K562 (cell line): ENCODE data around the gene COA4. TPM values are rescaled to one million over a fixed set of nuclear protein-coding genes. Genes with fewer than 3 reads are reported as not detected.

Experiments used
- ADNP ChIP-seq: fragments of 200-800 bp; sonication (Bioruptor generic); IDR thresholded peaks from 2 replicates; pipeline ENCODE4 v1.6.1; 2016; ENCODE audit warnings: missing genetic modification characterization, missing compliant biosample characterization
- FOXJ2 ChIP-seq: fragments of 200-800 bp; sonication (Bioruptor generic); IDR thresholded peaks from 2 replicates; pipeline ENCODE4 v1.6.1; 2016; ENCODE audit warnings: missing genetic modification characterization, missing compliant biosample characterization
- GATA2 ChIP-seq: sonication (generic); formaldehyde crosslinking; IDR thresholded peaks from 2 replicates; pipeline ENCODE4 v1.4.0; 2020; ENCODE audit warnings: mild to moderate bottlenecking, missing genetic modification reagents
- PYGO2 ChIP-seq: fragments of 450-650 bp; IDR thresholded peaks from 2 replicates; pipeline ENCODE4 v1.6.1; 2016; ENCODE audit warnings: mild to moderate bottlenecking, missing genetic modification characterization, moderate library complexity, missing compliant biosample characterization
- SAFB2 ChIP-seq: fragments of 200-400 bp; formaldehyde crosslinking; IDR thresholded peaks from 2 replicates; pipeline ENCODE4 v1.6.1; 2018; ENCODE audit warnings: borderline replicate concordance, low read length, low read depth, moderate library complexity; ENCODE audit not compliant: severe bottlenecking
- SIX5 ChIP-seq, 2 experiments: IDR thresholded peaks; 2 replicates each; pipeline ENCODE4 v1.6.1; 2011; ENCODE audit warnings: low read length in 2 of 2, borderline replicate concordance in 1 of 2, low read depth in 1 of 2, mild to moderate bottlenecking in 1 of 2, moderate library complexity in 1 of 2; ENCODE audit not compliant: insufficient read depth in 1 of 2
- SMAD4 ChIP-seq: fragments of 250-450 bp; sonication (Bioruptor Pico); conservative IDR thresholded peaks from 2 replicates; pipeline ENCODE4 v1.8.0; 2021; ENCODE audit warnings: inconsistent platforms, mild to moderate bottlenecking, moderate library complexity
- SNRNP70 ChIP-seq: fragments of 200-400 bp; formaldehyde crosslinking; optimal IDR thresholded peaks from 2 replicates; pipeline ENCODE3; 2017; ENCODE audit warnings: low read depth, low read length
- TFAP4 ChIP-seq: sonication (generic); formaldehyde crosslinking; IDR thresholded peaks from 2 replicates; pipeline ENCODE4 v1.8.0; 2022; ENCODE audit warnings: missing genetic modification reagents, mild to moderate bottlenecking, moderate library complexity, borderline replicate concordance
- XRCC3 ChIP-seq: fragments of 450-650 bp; IDR thresholded peaks from 2 replicates; pipeline ENCODE4 v1.6.1; 2017; ENCODE audit warnings: mild to moderate bottlenecking, moderate library complexity
- ZNF165 ChIP-seq: fragments of 250-450 bp; sonication (Bioruptor Pico); IDR thresholded peaks from 2 replicates; pipeline ENCODE4 v1.4.0; 2020; ENCODE audit warnings: borderline replicate concordance
- ZNF316 ChIP-seq: fragments of 450-650 bp; IDR thresholded peaks from 2 replicates; pipeline ENCODE4 v1.6.1; 2016
- ZNF436 ChIP-seq: fragments of 250-450, 450-650 bp; sonication (Bioruptor Pico); formaldehyde crosslinking; IDR thresholded peaks from 2 replicates; pipeline ENCODE4 v1.7.0; 2020; ENCODE audit warnings: mild to moderate bottlenecking
- ZNF668 ChIP-seq: fragments of 250-450 bp; sonication (Bioruptor Pico); IDR thresholded peaks from 2 replicates; pipeline ENCODE4 v1.8.0; 2022; ENCODE audit warnings: mild to moderate bottlenecking, inconsistent platforms
- ZNF79 ChIP-seq: fragments of 250-450 bp; sonication (Bioruptor Pico); IDR thresholded peaks from 2 replicates; pipeline ENCODE4 v1.4.0; 2020; ENCODE audit warnings: low read depth, mild to moderate bottlenecking, moderate library complexity
- polyA plus RNA-seq, 8 experiments: library from polyadenylated mRNA; depleted of rRNA in 4 of 8; stranded (reverse) in 5 of 8; unstranded in 3 of 8; fragments of >200 nt; fragmentation: Nextera tagmentation in 2 of 8; fragmentation: Illumina TruSeq in 1 of 8; extraction: Ambion mirVana in 2 of 8; extraction: Trizol in 1 of 8; gene quantifications; 2 replicates each; pipeline versions ENCODE4 v1.2.1 to v1.2.3, GENCODE V29; 2011 to 2014; ENCODE audit warnings: inconsistent platforms in 1 of 8, missing spikeins in 1 of 8
- total RNA-seq, 7 experiments: library from RNA; depleted of rRNA in 6 of 7; stranded (reverse); fragments of >200 nt in 6 of 7; fragmentation: Illumina TruSeq in 2 of 7; extraction: Trizol in 2 of 7; gene quantifications; 2 replicates each; pipeline versions ENCODE4 v1.2.1 to v1.2.3, GENCODE V29; 2011 to 2021; ENCODE audit warnings: low replicate concordance in 1 of 7
- TF ChIP-seq, protein P1 (sequence below): fragments of 150-350 bp; conservative IDR thresholded peaks from 2 replicates; pipeline ENCODE4 v1.6.1; 2014; ENCODE audit warnings: low read length
- TF ChIP-seq, protein P2 (sequence below): sonication (generic); formaldehyde crosslinking; IDR thresholded peaks from 2 replicates; pipeline ENCODE4 v1.9.0; 2022; ENCODE audit warnings: mild to moderate bottlenecking, missing genetic modification reagents
- TF ChIP-seq, protein P3 (sequence below): sonication (generic); formaldehyde crosslinking; IDR thresholded peaks from 2 replicates; pipeline ENCODE4 v1.8.1; 2023; ENCODE audit warnings: mild to moderate bottlenecking, missing genetic modification reagents
- TF ChIP-seq, protein P4 (sequence below): sonication (generic); formaldehyde crosslinking; IDR thresholded peaks from 2 replicates; pipeline ENCODE4 v1.8.0; 2022; ENCODE audit warnings: mild to moderate bottlenecking, missing genetic modification reagents

COA4 gene
- total and polyA plus RNA-seq, 9 of the 15 experiments (the other 6 are each of a cell fraction or from before 2014, with no cell fraction given): 108 to 255 (median 152) TPM

- TF ChIP-seq, protein P1, sequence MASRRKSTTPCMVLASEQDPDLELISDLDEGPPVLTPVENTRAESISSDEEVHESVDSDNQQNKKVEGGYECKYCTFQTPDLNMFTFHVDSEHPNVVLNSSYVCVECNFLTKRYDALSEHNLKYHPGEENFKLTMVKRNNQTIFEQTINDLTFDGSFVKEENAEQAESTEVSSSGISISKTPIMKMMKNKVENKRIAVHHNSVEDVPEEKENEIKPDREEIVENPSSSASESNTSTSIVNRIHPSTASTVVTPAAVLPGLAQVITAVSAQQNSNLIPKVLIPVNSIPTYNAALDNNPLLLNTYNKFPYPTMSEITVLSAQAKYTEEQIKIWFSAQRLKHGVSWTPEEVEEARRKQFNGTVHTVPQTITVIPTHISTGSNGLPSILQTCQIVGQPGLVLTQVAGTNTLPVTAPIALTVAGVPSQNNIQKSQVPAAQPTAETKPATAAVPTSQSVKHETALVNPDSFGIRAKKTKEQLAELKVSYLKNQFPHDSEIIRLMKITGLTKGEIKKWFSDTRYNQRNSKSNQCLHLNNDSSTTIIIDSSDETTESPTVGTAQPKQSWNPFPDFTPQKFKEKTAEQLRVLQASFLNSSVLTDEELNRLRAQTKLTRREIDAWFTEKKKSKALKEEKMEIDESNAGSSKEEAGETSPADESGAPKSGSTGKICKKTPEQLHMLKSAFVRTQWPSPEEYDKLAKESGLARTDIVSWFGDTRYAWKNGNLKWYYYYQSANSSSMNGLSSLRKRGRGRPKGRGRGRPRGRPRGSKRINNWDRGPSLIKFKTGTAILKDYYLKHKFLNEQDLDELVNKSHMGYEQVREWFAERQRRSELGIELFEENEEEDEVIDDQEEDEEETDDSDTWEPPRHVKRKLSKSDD: no peak
- TF ChIP-seq ZNF79 (CRISPR knock-in tag) (0 out of 2 replicates have a peak, but pooled peaks have one; percentile 48), ZNF668 (CRISPR knock-in tag) (no peak), ZNF165 (CRISPR knock-in tag) (no peak), SNRNP70 (no peak), FOXJ2 (tag) (no peak), ZNF436 (no peak), GATA2 (CRISPR knock-in tag) (0 out of 2 replicates have a peak, but pooled peaks have one; percentile 46), SAFB2 (no peak), ZNF316 (no peak), ADNP (tag) (peak; percentile 94), XRCC3 (no peak), TFAP4 (CRISPR knock-in tag) (no peak), SMAD4 (CRISPR knock-in tag) (0 out of 2 replicates have a peak, but pooled peaks have one; percentile 24), SIX5 (IDR thresholded peaks at IDR 0.05; ENCODE audit: borderline replicate concordance in 1 of 2, insufficient read depth in 1 of 2, low read depth in 1 of 2, low read length in 2 of 2) (no peak), PYGO2 (tag) (no peak)
- TF ChIP-seq, protein P2, sequence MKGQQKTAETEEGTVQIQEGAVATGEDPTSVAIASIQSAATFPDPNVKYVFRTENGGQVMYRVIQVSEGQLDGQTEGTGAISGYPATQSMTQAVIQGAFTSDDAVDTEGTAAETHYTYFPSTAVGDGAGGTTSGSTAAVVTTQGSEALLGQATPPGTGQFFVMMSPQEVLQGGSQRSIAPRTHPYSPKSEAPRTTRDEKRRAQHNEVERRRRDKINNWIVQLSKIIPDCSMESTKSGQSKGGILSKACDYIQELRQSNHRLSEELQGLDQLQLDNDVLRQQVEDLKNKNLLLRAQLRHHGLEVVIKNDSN: no peak
- TF ChIP-seq, protein P3, sequence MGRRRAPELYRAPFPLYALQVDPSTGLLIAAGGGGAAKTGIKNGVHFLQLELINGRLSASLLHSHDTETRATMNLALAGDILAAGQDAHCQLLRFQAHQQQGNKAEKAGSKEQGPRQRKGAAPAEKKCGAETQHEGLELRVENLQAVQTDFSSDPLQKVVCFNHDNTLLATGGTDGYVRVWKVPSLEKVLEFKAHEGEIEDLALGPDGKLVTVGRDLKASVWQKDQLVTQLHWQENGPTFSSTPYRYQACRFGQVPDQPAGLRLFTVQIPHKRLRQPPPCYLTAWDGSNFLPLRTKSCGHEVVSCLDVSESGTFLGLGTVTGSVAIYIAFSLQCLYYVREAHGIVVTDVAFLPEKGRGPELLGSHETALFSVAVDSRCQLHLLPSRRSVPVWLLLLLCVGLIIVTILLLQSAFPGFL (CRISPR knock-in tag): no peak
- TF ChIP-seq, protein P4, sequence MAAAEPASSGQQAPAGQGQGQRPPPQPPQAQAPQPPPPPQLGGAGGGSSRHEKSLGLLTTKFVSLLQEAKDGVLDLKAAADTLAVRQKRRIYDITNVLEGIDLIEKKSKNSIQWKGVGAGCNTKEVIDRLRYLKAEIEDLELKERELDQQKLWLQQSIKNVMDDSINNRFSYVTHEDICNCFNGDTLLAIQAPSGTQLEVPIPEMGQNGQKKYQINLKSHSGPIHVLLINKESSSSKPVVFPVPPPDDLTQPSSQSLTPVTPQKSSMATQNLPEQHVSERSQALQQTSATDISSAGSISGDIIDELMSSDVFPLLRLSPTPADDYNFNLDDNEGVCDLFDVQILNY (CRISPR knock-in tag): no peak
These were observed 25.4 kb downstream of the COA4 start (continued) for GRCh38 chr11:73851046-73851764.
